GOT3 (cell line): ENCODE data around the gene OSBP2.
"Not testable (repeated sequence)": the region's sequence is repeated elsewhere in the genome, so short reads cannot be mapped to it uniquely, and the experiment has no call there.

Experiments used
- DNase-seq: peaks from one replicate; lab custom pipeline; 2025; ENCODE audit warnings: mixed read lengths; lab: John Stamatoyannopoulos, UW

Gene OSBP2

DNA sequence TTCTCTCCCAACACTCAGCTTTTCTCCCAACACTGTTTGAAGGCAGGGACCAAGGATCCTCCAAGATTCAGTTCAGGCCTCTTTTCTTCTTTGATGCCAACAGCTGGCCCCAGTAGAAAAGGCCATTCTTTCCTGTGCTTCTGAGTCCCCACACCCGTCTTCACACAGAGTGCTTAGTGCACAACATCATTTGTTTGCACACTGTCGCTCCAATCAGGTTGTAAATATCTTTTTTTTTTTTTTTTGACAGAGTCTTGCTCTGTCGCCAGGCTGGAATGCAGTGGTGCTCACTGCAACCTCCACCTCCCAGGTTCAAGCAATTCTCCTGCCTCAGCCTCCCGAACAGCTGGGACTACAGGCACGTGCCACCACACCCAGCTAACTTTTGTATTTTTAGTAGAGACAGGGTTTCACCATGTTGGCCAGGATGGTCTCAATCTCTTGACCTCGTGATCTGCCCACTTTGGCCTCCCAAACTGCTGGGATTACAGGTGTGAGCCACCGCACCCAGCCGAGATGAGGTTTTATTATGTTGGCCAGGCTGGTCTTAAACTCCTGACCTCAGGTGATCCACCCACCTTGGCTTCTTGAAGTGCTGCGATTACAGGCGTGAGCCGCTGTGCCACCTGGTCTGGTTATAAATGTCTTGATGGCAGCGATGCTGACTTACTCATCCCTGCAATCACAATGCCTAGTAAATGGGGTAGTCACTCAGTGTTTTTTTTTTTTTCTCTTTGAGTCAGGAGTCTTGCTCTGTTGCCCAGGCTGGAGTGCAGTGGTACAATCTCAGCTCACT is 14.6 kb upstream of the OSBP2 start:
- not testable (repeated sequence) for DNase-seq

DNA sequence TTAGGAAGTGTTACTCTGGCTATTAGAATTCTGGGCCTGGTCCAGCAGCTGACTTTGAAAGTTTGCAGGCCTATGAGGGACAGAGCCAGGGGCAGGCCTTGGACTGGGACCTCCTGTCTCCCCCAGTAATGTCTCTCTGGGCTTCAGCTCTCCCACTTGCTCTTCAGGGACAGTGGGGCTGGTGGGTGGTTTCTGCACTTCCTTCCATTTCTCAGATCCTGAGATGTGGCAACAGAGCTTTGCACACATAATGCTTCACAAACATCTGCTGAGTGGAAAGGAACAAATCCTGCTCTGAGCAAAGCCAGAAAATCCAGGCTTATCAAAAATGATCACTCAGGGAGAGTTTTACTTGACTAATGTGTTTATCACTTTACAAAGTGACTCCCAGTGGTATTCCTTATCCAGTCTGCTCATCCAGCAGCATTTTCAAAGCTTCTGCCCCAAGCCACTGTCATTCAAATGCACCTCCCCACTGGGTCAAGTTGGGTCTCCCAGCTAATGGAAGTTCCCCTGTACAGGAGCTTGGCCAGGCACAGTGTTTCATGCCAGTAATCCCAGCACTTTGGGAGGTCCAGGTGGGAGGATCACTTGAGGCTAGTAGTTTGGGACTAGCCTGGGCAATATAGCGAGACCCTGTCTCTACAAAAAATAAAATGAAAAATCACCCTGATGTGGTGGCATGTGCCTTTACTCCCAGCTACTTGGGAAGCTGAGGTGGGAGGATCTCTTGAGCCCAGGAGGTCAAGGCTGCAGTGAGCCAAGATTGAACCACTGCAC is 13.5 kb upstream of the OSBP2 start:
- no peak for DNase-seq

DNA sequence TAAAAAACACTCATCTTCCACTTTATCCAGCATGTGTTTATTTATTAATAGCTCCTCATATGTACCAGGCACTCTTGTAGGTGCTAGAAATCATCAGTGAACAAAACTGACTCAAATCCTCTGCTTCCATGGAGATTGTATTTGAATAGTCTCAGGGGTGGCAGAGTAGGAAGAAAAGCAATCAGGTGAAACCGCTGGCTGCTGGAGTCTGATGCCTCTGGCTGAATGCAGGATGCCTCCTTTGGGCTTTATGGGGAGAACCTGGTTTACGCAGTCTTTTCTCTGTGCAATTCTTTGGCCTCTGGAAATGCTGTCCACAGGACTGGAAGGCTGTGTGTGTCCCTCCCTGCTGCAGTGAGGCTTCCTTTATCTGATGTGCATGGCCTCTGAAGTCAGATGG is 12.8 kb upstream of the OSBP2 start:
- no peak for DNase-seq

GRCh38 chr22:30685178-30685577 is 9.5 kb upstream of the OSBP2 start:
- DNase-seq = no peak

DNA sequence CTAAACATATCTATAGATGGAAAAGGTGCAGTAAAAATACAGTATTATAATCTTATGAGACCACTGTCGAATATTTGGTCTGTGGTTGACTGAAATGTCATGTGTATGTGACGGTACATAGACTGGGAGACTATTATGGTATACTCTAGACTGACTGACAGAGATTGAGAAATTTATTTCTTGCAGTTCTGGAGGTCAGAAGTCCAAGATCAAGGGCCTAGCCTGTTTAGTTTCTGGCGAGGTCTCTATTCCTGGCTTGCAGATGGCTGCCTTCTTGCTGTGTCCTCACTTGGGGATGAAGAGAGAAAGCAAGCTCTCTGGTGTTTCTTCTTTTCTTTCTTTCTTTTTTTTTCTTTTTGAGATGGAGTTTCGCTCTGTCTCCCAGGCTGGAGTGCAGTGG is 7.3 kb upstream of the OSBP2 start:
- no peak for DNase-seq

DNA sequence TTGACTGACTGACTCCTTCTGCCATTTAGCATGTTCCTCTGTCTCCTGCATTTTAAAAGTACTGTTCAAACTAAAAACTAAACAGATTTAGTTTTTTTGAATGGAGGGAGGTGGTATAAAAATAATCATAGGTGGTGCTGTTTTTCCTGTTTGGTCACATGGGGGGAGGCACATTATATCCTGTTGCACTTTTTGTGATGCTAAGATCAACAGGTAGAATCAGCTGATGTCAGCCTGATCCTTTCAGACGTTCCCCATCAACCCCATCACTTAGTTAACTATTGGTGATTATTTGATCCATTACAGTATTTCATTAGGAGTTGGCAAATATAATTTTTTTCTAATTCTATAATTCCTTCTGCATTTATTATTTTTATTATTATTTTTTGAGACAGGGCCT is 5.1 kb upstream of the OSBP2 start:
- no peak for DNase-seq

GRCh38 chr22:30691204-30691603 is 3.5 kb upstream of the OSBP2 start:
- DNase-seq = no peak

DNA sequence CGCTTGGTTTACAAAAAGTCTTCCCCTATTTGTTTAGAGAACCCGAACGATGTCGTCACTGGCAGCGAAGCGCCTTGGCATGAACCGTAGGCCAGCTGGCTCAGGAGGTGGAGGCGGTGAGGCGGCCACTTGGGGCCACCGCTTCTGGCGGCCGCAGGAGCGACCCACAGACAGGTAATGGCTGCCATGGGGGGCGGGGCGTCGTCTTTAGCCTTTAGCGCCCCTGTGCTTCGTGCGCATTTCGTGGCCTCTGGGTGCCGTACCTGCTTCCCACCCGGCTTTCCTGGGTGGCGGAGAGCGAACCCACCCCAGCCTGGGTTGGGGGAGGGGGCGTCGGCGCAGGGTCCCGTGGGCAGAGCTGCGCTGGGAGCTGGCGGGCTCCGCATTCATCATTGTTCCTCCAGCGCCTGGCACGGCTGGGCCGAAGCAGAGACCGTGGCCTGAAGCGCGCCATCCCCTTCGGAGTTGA is 469 bp upstream of the OSBP2 start:
- no peak for DNase-seq

DNA sequence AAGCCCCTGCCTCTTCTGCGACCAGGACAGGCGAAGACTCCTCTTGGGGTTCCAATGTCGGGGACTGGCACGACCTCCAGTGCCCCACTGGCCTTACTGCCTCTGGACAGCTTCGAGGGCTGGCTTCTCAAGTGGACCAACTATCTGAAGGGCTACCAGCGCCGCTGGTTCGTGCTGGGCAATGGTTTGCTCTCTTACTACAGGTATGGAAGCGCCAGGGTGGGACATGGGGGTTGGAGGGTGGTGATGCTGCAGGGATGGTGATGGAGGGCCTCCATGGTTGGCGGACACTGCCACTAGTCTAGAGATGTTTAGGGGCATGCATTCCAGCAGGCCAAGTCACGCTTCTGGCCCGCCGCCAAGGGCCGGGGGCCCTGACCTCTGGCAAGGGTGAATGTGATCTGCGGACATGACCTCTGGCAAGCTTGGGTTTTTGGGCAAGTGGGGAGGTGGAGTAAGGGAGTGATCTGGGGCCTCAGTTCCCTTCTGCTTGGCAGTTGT is 727 bp downstream of the OSBP2 start:
- DNase-seq = no peak

DNA sequence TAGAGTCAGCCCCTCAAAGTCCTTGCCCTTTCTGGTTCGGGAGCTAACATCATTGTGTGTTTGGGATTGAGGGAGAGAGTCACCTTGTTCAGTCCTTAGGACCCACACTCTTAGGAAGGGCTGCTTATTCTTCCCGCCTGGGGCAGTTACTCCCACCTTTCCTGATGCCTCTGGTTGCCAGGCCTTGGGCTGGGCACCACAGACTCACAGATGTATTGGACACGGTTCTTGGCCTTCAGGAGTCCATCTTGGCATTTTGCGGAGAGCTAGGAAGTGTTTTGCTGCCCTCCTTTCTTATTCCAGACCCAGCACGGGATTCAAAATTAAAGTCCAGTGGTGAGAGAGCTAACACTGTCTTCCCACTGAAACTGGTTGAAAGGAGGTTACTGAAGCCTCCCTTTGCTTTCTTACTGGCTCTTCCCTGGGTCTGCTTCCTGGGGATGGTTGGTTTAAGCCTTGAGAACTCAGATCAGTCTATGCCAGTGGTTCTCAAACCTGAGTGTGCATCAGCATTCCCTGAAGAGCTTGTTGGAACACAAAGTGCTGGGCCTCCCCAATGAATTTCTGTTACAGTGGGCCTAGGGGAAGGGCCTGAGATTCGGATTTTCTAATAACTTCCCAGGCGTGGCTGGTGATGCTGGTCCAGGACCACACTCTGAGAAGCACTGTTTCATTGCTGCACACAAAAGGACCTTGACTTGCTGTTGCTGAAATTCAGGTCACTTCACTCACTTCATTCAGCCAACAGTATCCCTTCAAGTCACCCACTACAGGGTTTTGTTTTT is 1.4 kb downstream of the OSBP2 start:
- no peak for DNase-seq

DNA sequence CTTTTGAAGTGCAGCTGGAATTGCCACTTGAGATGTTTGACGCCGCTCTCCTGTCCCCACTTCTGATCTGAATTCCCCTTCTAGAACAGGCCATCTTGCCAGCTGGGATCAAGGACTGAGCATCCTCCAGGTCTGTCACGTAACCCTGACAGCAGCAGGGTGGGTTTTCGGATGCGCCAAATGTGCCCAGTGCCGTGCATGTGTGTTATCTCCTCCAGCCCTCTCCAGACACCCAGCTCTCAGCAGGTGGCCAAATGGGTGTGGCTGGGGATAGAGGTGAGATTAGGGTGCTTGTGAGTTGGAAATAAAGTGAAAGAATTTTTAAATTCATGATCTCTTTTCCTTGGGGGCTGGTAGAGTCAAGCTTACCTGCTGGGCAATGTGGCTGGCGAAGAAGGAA is 3.3 kb downstream of the OSBP2 start:
- DNase-seq = no peak

DNA sequence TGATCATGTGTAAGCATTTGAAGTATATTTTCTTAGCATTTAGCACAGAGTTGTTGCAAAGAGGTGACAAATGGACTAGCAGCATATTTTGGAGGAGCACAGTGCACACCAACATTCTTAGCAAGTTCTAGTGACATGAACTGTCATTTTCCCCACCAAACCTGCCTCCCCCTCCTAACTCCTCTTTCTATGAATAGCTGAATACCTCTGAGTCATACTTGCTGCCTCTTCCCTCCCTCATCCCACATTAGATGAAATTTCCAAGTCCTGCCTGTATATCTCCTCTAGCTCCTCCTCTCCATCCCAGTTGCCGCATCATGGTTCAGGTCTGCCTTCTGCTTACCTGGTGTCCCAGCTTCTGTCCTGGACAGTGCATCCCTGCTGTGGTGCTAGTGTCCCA is 7.2 kb downstream of the OSBP2 start:
- DNase-seq = no peak

- no peak for DNase-seq
These were observed 8.2 kb downstream of the OSBP2 start for GRCh38 chr22:30702856-30703255.

- no peak for DNase-seq
These were observed 10.3 kb downstream of the OSBP2 start for GRCh38 chr22:30704978-30705377.

DNA sequence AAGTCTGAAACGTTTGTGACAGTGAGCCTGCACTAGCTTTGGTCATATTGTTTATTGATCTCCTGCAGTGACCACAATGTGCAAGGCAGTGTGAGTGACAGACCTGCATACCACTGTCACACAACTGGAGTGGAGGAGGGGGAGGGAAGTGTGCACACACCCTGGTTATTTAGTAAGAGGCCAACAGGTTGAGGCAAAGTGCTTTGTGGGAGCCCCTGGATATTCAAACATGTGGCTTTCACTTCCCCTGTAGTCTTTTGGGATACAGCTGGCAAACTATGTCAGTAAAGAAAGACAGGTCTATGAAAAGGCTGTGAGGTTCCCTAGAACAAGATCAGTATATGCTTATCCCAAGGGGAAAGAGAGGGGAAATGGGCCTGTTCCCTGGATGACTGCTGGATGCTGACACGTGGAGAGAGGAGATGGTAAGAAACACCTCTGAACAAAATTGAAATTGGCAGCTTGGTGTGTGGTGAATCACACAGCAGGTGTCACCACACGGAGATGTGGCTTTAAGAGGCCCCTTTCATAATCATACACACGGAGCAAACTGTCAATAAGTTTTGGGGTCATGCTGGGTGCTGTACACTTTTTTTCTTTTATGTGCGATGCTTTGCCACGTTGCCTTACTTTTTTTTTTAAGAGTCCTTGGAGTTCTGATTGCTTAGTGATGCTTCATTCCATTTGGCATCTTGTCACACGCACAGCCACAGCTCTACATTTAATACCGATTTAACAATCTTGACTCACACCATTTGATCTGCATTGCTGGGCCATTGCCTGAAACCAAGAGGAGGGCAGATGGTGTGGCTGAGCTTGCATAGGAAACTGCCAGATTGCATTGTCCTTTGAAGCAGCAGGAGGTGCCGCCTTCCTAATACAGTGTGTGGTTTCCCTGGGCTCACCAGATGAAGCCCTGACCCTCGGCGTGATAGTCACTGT is 11.3 kb downstream of the OSBP2 start:
- peak; percentile 38 for DNase-seq

DNA sequence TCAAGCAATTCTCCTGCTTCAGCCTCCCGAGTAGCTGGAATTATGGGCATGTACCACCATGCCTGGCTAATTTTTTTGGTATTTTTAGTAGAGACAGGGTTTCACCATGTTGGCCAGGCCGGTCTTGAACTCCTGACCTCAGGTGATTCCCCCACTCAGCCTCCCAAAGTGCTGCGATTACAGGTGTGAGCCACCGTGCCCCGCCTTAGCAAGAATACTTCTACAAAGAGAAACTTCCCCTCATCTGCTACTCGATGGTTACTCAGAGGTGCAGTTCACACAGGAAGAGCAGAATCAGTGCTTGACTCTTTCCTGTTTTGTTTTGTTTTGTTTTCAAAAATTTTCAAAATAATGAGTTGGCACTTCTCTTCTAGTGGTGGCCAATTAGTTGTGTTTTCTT is 15.3 kb downstream of the OSBP2 start:
- DNase-seq = not testable (repeated sequence)

- DNase-seq = no peak
These were observed 17.4 kb downstream of the OSBP2 start for GRCh38 chr22:30712094-30712493.

- DNase-seq = no peak
These were observed 19.4 kb downstream of the OSBP2 start for GRCh38 chr22:30714062-30714461.

DNA sequence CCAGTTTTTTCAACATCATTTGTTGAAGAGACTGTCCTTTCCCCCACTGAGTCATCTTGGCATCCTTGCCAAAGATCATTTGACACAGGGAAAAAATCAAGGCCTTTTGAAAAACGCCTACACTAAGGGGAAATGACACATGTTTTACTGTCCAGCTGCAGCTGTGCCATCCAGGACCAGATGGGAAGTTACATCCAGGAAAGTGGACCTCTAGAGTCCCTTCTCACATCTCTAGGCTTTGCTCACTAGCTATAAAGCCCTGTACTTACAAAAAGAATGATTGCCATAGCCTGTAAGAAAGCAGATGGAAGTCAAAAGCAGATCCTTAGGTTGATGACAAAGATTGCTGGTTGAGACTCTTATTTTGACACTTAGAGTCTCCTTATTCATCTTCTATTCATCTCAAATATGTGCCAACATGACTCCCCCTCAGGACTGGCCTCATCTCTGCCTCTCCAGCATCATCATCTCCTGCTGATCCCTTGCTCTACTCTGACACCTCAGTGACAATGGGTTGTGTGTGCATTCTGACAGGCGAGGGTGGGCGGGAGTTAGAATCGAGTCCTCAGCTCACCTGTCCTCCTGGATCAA is 22.8 kb downstream of the OSBP2 start:
- no peak for DNase-seq

DNA sequence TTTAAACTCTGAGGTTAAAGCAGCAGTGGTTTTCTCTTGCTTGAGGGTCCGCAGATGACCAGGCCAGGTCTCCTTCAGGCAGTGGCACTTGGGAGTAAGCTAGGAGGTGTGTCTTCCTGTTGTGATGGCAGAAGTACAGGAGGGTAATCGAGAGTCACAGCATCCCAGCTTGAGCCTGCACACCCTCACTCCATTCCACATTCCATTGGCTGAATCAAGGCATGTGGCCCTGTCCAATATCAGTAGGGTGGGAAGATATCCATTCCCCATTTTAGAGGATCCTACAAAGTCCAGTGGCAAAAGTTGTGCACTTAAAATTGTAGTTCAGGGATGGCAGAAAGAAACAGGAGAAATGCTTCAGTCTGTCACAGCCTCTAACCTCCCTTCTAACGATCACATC is 23.3 kb downstream of the OSBP2 start:
- no peak for DNase-seq

- DNase-seq = no peak
These were observed 23.8 kb downstream of the OSBP2 start for GRCh38 chr22:30718491-30718890.
